Upper lobe of right lung (tissue), 1 donor: ENCODE data around the gene ELMOD1. TPM values are rescaled to one million over a fixed set of nuclear protein-coding genes. Genes with fewer than 3 reads are reported as not detected.

Source experiments
- ATAC-seq: fragments of 200-7000 bp; cut with Tn5 transposase; one replicate; pipeline ENCODE4 v1.9.1; 2020; ENCODE audit warnings: mild to moderate bottlenecking, moderate library complexity
- DNase-seq: peaks from one replicate; pipeline ENCODE4 v3.0.0-alpha.2; 2020
- H3K27ac ChIP-seq: fragments of 200-600 bp; one replicate; pipeline ENCODE4 v1.8.0; 2022
- H3K27me3 ChIP-seq: fragments of 200-600 bp; one replicate; pipeline ENCODE4 v1.8.0; 2022; ENCODE audit warnings: mild to moderate bottlenecking
- H3K36me3 ChIP-seq: fragments of 200-600 bp; one replicate; pipeline ENCODE4 v1.8.0; 2022
- H3K4me1 ChIP-seq: fragments of 200-600 bp; one replicate; pipeline ENCODE4 v1.8.0; 2022
- H3K4me3 ChIP-seq: fragments of 200-600 bp; one replicate; pipeline ENCODE4 v1.8.0; 2022; ENCODE audit warnings: mild to moderate bottlenecking
- H3K9me3 ChIP-seq: fragments of 200-600 bp; one replicate; pipeline ENCODE4 v1.8.0; 2022
- CTCF ChIP-seq: fragments of 200-600 bp; IDR thresholded peaks from one replicate; pipeline ENCODE4 v1.8.0; 2022; ENCODE audit warnings: antibody characterized with exemption
- intact Hi-C: fragments of 100-400 bp; cut with DNase I; formaldehyde crosslinking; loops from one replicate; pipeline ENCODE4 v1.11.0; 2022
- total RNA-seq: library from RNA; stranded (reverse); fragmentation: NEBNext Ultra II Directional; extraction: Animal tissue kit (Norgen Biotek cat#: 25700); gene quantifications from one replicate; pipeline ENCODE4 v1.2.1, GENCODE V29; 2021
- donor health status: DM: no; HTN: yes; CAD: no; lungs with severe emphysema.

Gene ELMOD1
- total RNA-seq, 1 donor from 2014 or later: 2.8 TPM

- Histone ChIP-seq H3K36me3 (no peaks in the 10 kb centered on the region), H3K27me3 (no peaks in the 10 kb centered on the region), H3K9me3 (no peaks in the 10 kb centered on the region), H3K4me3 (no peak overlapping the region), H3K27ac (no peak overlapping the region), H3K4me1 (no peaks in the 10 kb centered on the region)
- no peak for TF ChIP-seq CTCF
- DNase-seq: no peak
- no peak for ATAC-seq
- intact Hi-C loops: no loop called here
These were observed 117.8 kb downstream of the ELMOD1 start for GRCh38 chr11:107708792-107709191.

GRCh38 chr11:107710301-107710700 is 119.4 kb downstream of the ELMOD1 start:
- H3K9me3 ChIP-seq: no peaks in the 10 kb centered on the region
- no peaks in the 10 kb centered on the region for H3K36me3 ChIP-seq
- DNase-seq (no peak), ATAC-seq (no peak)
- no peak overlapping the region for H3K27ac ChIP-seq
- intact Hi-C loops: no loop called here
- H3K4me1 ChIP-seq: no peaks in the 10 kb centered on the region
- no peaks in the 10 kb centered on the region for H3K27me3 ChIP-seq
- no peak overlapping the region for H3K4me3 ChIP-seq
- no peak for TF ChIP-seq CTCF

- intact Hi-C loops: no loop called here
- Histone ChIP-seq H3K4me3 (no peak within 1 kb of the TSS), H3K36me3 (no peaks in the 10 kb centered on the region), H3K9me3 (no peaks in the 10 kb centered on the region), H3K27ac (no peak within 1 kb of the TSS), H3K27me3 (no peaks in the 10 kb centered on the region), H3K4me1 (no peaks in the 10 kb centered on the region)
- no peak for DNase-seq
- no peak for TF ChIP-seq CTCF
- no peak for ATAC-seq
These were observed 121.2 kb downstream of the ELMOD1 start, which contains the start of gene SLN for GRCh38 chr11:107711861-107712755. TSS of gene SLN (minus strand) at chr11:107712056.

GRCh38 chr11:107713009-107713408 is 122.1 kb downstream of the ELMOD1 start:
- Histone ChIP-seq H3K27me3 (no peaks in the 10 kb centered on the region), H3K4me3 (no peak overlapping the region), H3K4me1 (no peaks in the 10 kb centered on the region), H3K9me3 (no peaks in the 10 kb centered on the region), H3K27ac (no peak overlapping the region), H3K36me3 (no peaks in the 10 kb centered on the region)
- DNase-seq (no peak), ATAC-seq (no peak)
- no peak for TF ChIP-seq CTCF
- intact Hi-C loops: no loop called here

Other genes with a start within 250 kb of the ELMOD1 start
- gene CWF19L2, start 133.3 kb upstream of the ELMOD1 start, total RNA-seq: 17.3 TPM
- 8.0 TPM for gene ALKBH8, start 25.4 kb upstream of the ELMOD1 start, total RNA-seq
- 1.0 TPM for gene SLN, start 120.9 kb downstream of the ELMOD1 start, total RNA-seq